Heart left ventricle (tissue), 16 donors: ENCODE measurements around the gene C1orf52. TPM values are rescaled to one million over a fixed set of nuclear protein-coding genes. Genes with fewer than 3 reads are reported as not detected.

ENCODE experiments used
- ATAC-seq, 4 donors: fragments of 200-7000 bp; cut with Tn5 transposase; one replicate each; pipeline ENCODE4 v1.9.1; 2020 to 2022; ENCODE audit warnings: moderate library complexity in 4 of 4, mild to moderate bottlenecking in 3 of 4, moderate number of reproducible peaks in 1 of 4
- DNase-seq, 5 donors: peaks; one replicate each; pipeline ENCODE4 v3.0.0-alpha.2; 2020
- H3K27ac ChIP-seq, 12 donors: fragments of 200-600 bp; sonication (generic) in 4 of 12; one replicate each; pipeline versions ENCODE4 v1.5.0 to v1.8.0; 2016 to 2022; ENCODE audit warnings: mild to moderate bottlenecking in 2 of 12
- H3K27me3 ChIP-seq, 9 donors: fragments of 200-600 bp; sonication (generic) in 2 of 9; one replicate each; pipeline versions ENCODE4 v1.5.1 to v1.8.0; 2016 to 2022; ENCODE audit warnings: mild to moderate bottlenecking in 3 of 9
- H3K36me3 ChIP-seq, 9 donors: fragments of 200-600 bp; sonication (generic) in 2 of 9; one replicate each; pipeline versions ENCODE4 v1.5.0 to v1.8.0; 2018 to 2022; ENCODE audit warnings: mild to moderate bottlenecking in 2 of 9
- H3K4me1 ChIP-seq, 12 donors: fragments of 200-600 bp; sonication (generic) in 4 of 12; one replicate each; pipeline versions ENCODE4 v1.5.0 to v1.8.0; 2016 to 2022; ENCODE audit warnings: mild to moderate bottlenecking in 3 of 12
- H3K4me3 ChIP-seq, 12 donors: fragments of 200-600 bp; sonication (generic) in 4 of 12; one replicate each; pipeline versions ENCODE4 v1.5.0 to v1.8.0; 2017 to 2022; ENCODE audit warnings: mild to moderate bottlenecking in 9 of 12, moderate library complexity in 4 of 12
- H3K9me3 ChIP-seq, 12 donors: fragments of 200-600 bp; sonication (generic) in 4 of 12; one replicate each; pipeline versions ENCODE4 v1.5.0 to v1.8.0; 2016 to 2022; ENCODE audit warnings: mild to moderate bottlenecking in 1 of 12
- CTCF ChIP-seq, 12 donors: fragments of 200-600 bp; sonication (generic) in 4 of 12; IDR thresholded peaks; one replicate each; pipeline versions ENCODE4 v1.5.0 to v1.8.0; 2018 to 2022; ENCODE audit warnings: antibody characterized with exemption in 12 of 12, mild to moderate bottlenecking in 5 of 12
- POLR2A ChIP-seq, 2 donors: fragments of 450-650 bp; IDR thresholded peaks; one replicate each; pipeline ENCODE4 v1.6.1; 2017; ENCODE audit warnings: antibody characterized with exemption in 2 of 2, mild to moderate bottlenecking in 2 of 2, moderate library complexity in 2 of 2
- WGBS, 4 donors: extraction: QIAGEN DNeasy Blood & Tissue Kit in 2 of 4; methylation state at CpG; one replicate each; pipeline versions ENCODE4 v1.1.5 to v1.1.7; 2013 to 2018; 5-methylcytosine and 5-hydroxymethylcytosine counted together
- intact Hi-C, 10 donors: fragments of 100-400 bp; cut with DNase I; formaldehyde crosslinking; loops; one replicate each; pipeline versions ENCODE4 v1.11.1 to v1.14.2; 2022
- long read RNA-seq, 3 donors: library from polyadenylated mRNA; unstranded; transcript quantifications; one replicate each; pipeline ENCODE4 v2.0.0, GENCODE V29; 2020 to 2021
- polyA plus RNA-seq, 2 donors: library from polyadenylated mRNA; stranded (reverse); fragments of 200-250 nt; gene quantifications; one replicate each; pipeline ENCODE4 v1.2.3, GENCODE V29; 2013
- total RNA-seq, 9 donors: library from RNA; depleted of rRNA in 2 of 9; stranded (reverse); fragments of >200 nt in 2 of 9; fragmentation: NEBNext Ultra II Directional in 3 of 9; extraction: Animal tissue kit (Norgen Biotek cat#: 25700) in 3 of 9; gene quantifications; one replicate each; pipeline versions ENCODE4 v1.1.0 to v1.2.4, GENCODE V29; 2016 to 2023
- donor health status: ischemic (EF 13 %, LVEDD 7.1; RV severe dilation, severe dysfunction).
- donor health status: healthy with polysubstance abuse.
- donor health status: DM: no; HTN: yes; CAD: no.
- donor health status: DM: no; HTN: no; CAD: no.
- donor health status: ischemic (EF 25% LVEDD 6.9; RV normal size, moderate dysfunction).
- donor health status: ischemic (EF 25% LVEDD 5.7; RV mildly dilated, moderate dysfunction).
- donor health status: healthy.
- donor health status: DM: yes; HTN: yes; CAD: no.
- donor health status: ischemic (EF 35%, LVEDD 5.7; RV mildly dilated, moderate dysfunction).
- donor health status: nonischemic (EF 11% LVEDD 7.7; RV severe dilation, severe dysfunction).
- donor health status: DM: yes; HTN: yes; CAD: no.
- donor health status: PGD.
- donor health status: ischemic (EF 29% LVEDD 5.4; RV normal size, mild dysfunction).
- donor health status: nonischemic (EF 23%, LVEDD 6.1; RV moderate dilation, normal function).

The C1orf52 gene
- total RNA-seq (10 to 100 TPM; 11.4 to 23.2 (median 17.0) TPM), polyA plus RNA-seq (10 to 100 TPM; 16.5 to 22.6 TPM)
- long read RNA-seq, donor 1, transcript C1orf52-203 (3 exons, 1,219 nt), result major isoform, 23 of 30 reads
- long read RNA-seq, donor 1, transcript C1orf52-201 (4 exons, 3,391 nt), result minor isoform, 7 of 30 reads
- long read RNA-seq, donor 1, partial matches to known transcripts, result 0 of 30 reads
- long read RNA-seq, donor 1, other reads (novel, unspliced or antisense), result 0 of 30 reads
- long read RNA-seq, donor 2, transcript C1orf52-201 (4 exons, 3,391 nt), result minor isoform, 27 of 109 reads
- long read RNA-seq, donor 2, transcript C1orf52-203 (3 exons, 1,219 nt), result major isoform, 73 of 109 reads
- long read RNA-seq, donor 2, partial matches to known transcripts, result 7 of 109 reads
- long read RNA-seq, donor 2, other reads (novel, unspliced or antisense), result 2 of 109 reads
- long read RNA-seq, donor 3, transcript C1orf52-203 (3 exons, 1,219 nt), result major isoform, 42 of 52 reads
- long read RNA-seq, donor 3, transcript C1orf52-201 (4 exons, 3,391 nt), result minor isoform, 7 of 52 reads
- long read RNA-seq, donor 3, partial matches to known transcripts, result 1 of 52 reads
- long read RNA-seq, donor 3, other reads (novel, unspliced or antisense), result 2 of 52 reads

- peaks cover 0 to 40% (median 33%) of the 10 kb centered on the region in 12 donors for H3K4me1 ChIP-seq
- WGBS, 4 donors, result 0 to 1% (median 0%) methylated on average over 8 to 65 of the region's 65 CpGs
These were observed at the start of gene C1orf52 for GRCh38 chr1:85259118-85259911. C1orf52 (minus strand) TSS chr1:85259662; CDS start chr1:85259633, 29 bp downstream.

DNA sequence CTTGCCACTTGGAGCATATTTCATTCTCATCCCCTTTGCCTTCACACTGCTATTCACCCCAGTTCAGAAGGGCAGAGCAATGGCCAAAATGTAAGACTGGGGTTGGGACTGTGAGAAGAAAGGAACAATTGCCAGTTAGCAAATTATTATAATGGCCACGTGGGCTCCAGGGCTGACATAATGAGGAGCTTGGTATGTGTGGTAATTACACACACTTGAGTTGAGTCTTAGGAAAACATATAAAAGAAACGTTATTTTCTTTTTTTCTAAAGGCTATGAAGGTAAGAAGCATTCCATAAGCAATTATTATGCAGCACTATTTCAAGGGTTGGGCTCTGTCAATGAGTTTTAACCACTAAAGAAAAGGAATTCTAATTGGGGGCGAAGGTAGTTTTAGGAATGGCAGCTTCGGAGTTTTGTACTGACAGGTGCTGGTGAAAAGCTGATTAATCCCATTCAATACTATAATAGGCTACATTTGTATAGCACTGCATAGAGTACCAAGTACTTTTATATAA, 49.4 kb upstream of the C1orf52 start:
- no peak for TF ChIP-seq CTCF (IDR thresholded peaks at IDR 0.05)
- TF ChIP-seq POLR2A (IDR thresholded peaks at IDR 0.05), result no peak
- Histone ChIP-seq H3K36me3 (no peaks in the 10 kb centered on the region), H3K27me3 (peaks cover 0 to 11% (median 0%) of the 10 kb centered on the region in 9 donors), H3K4me3 (no peak overlapping the region), H3K4me1 (peaks cover 0 to 20% (median 11%) of the 10 kb centered on the region in 12 donors), H3K9me3 (no peaks in the 10 kb centered on the region), H3K27ac (no peak overlapping the region)
- 81 to 83% (median 81%) methylated on average over 4 of the region's 4 CpGs for WGBS, 4 donors
- DNase-seq (no peak), ATAC-seq (no peak)
- intact Hi-C loops, result loop anchor here (1.0 to 10.0 kb wide), 20 partner anchors 88 to 708 kb away; partner anchors contain the start of genes CCN1 (in 6 of the 10), ZNHIT6 (in 3 of the 10) and DDAH1 (in 1 of the 10)

More at GRCh38 chr1:85259118-85259911, at the start of gene C1orf52:
- Histone ChIP-seq H3K27ac (peak within 1 kb of the TSS; percentile 80 to 96 (median 88)), H3K4me3 (peak within 1 kb of the TSS; percentile 66 to 98 (median 88)), H3K36me3 (peaks cover 0 to 58% (median 25%) of the 10 kb centered on the region in 9 donors), H3K27me3 (no peaks in the 10 kb centered on the region), H3K9me3 (no peaks in the 10 kb centered on the region)
- ATAC-seq (peak; percentile 97 to 98 (median 98)), DNase-seq (peak; percentile 95 to 98 (median 96))
- TF ChIP-seq CTCF (IDR thresholded peaks at IDR 0.05), result peak; percentile 96 to 100 (median 99)
- TF ChIP-seq POLR2A (IDR thresholded peaks at IDR 0.05), result peak in 1 of 2 donors; percentile 68
- intact Hi-C loops, result loop anchor here in 9 of 10 donors (1.0 to 5.0 kb wide), 8 partner anchors 17 to 317 kb away; partner anchors contain the start of genes BCL10 (in 1 of the 9) and SYDE2 (in 1 of the 9)

DNA sequence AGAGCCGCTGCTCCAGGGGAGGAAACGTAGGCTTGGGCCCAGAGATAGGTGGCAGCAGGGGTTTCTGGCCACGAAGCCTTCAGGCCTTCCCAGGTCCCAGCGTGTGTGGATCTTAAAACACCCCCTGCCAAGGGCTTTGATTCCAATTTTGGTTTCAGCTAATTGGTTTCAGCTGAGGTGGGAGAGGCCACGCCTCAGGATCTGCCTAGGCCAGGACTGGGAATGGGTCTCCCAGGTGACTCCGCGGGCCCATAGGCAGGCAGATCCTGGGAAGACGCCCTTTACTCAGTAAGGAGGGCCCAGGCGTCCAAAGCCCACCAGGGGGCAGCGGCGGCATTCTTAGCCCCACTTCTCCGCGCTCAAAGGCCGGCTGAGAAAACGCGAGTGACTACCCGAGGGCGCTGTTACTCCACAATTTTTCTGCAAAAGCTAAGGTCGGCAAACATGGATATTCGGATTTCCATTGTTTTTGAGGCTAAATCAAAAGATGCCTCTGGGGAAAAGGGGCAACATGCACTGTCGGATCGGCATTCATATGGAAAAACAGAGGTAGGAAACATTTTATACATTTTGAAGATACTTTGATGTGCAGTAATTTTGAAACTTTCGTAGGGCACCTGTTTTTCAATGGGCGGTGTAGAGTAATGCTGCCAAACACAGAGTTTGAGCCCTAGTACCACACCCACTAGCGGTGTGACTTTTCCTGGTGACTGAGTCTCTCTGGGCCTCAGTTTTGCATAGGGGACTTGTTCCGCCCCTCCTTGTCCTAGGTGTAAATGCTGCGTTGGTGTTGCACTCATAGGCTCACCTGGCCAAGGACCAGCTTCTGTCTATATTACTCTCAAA, 48.7 kb upstream of the C1orf52 start:
- peak overlapping the region in 1 of 12 donors; percentile 3 for H3K4me3 ChIP-seq
- H3K27ac ChIP-seq, result no peak overlapping the region
- intact Hi-C loops, result loop anchor here (1.0 to 10.0 kb wide), 20 partner anchors 89 to 709 kb away; partner anchors contain the start of genes CCN1 (in 6 of the 10), ZNHIT6 (in 3 of the 10) and DDAH1 (in 1 of the 10)

More for the DNA sequence above, 48.7 kb upstream of the C1orf52 start:
- 24 to 27% (median 25%) methylated on average over 27 of the region's 27 CpGs for WGBS, 4 donors
- DNase-seq (peak; percentile 87 to 92 (median 88)), ATAC-seq (peak; percentile 94 to 99 (median 97))
- Histone ChIP-seq H3K36me3 (no peaks in the 10 kb centered on the region), H3K4me1 (peaks cover 0 to 13% (median 7%) of the 10 kb centered on the region in 12 donors), H3K9me3 (no peaks in the 10 kb centered on the region), H3K27me3 (peaks cover 0 to 11% (median 0%) of the 10 kb centered on the region in 9 donors)
- TF ChIP-seq POLR2A (IDR thresholded peaks at IDR 0.05), result no peak
- peak; percentile 87 to 100 (median 99) for TF ChIP-seq CTCF (IDR thresholded peaks at IDR 0.05)
